AG04449 (cell line): ENCODE data around the gene RBM33.
A peak's percentile ranks its signal among the peaks of the same experiment; 100 is the strongest.

ENCODE experiments used
- CTCF ChIA-PET: fragments of 350-600 bp; formaldehyde crosslinking; extraction: SDS; loops from one replicate; lab custom pipeline; 2021; ENCODE audit warnings: antibody characterized with exemption; lab: Yijun Ruan, JAX
- POLR2A ChIA-PET: fragments of 400-600, 350-600 bp; formaldehyde crosslinking; extraction: SDS; loops from one replicate; lab custom pipeline; 2020; ENCODE audit warnings: antibody characterized with exemption, inconsistent platforms; lab: Yijun Ruan, JAX
- DNase-seq: peaks from one replicate; pipeline ENCODE4 v3.0.0-alpha.2; 2010; ENCODE audit warnings: low read depth, low spot score
- H3K4me3 ChIP-seq: 2 replicates; pipeline ENCODE4 v1.5.1; 2011; ENCODE audit warnings: low read depth, mild to moderate bottlenecking, control low read depth, low read length
- CTCF ChIP-seq: IDR thresholded peaks from one replicate; pipeline ENCODE4 v1.5.1; 2011; ENCODE audit warnings: mild to moderate bottlenecking, moderate library complexity, low read length, control low read depth, inconsistent platforms; ENCODE audit not compliant: insufficient read depth; ENCODE audit errors: missing control alignments

Gene RBM33

GRCh38 chr7:155662343-155663043 is 18.0 kb downstream of the RBM33 start:
- no peak for DNase-seq
- ChIA-PET CTCF (interaction anchor here (1.2 to 1.3 kb wide), 2 partner anchors 47 to 63 kb away, joined by 3 to 4 read pairs; no protein-coding TSS in a partner anchor), POLR2A (interaction anchor here (0.7 kb wide), 1 partner anchor 11 kb away, joined by 3 read pairs; no protein-coding TSS in a partner anchor)
- H3K4me3 ChIP-seq = no peak overlapping the region
- TF ChIP-seq CTCF = no peak

- ChIA-PET POLR2A (interaction anchor here (1.2 kb wide), 1 partner anchor 20 kb away, joined by 3 read pairs; the partner anchor contains the start of gene RBM33), CTCF (interaction anchor here (0.7 to 1.8 kb wide), 3 partner anchors 65 to 69 kb away, joined by 3 to 8 read pairs (median 3); no protein-coding TSS in a partner anchor)
- DNase-seq = no peak
- H3K4me3 ChIP-seq = no peak overlapping the region
- no peak for TF ChIP-seq CTCF
Measured at GRCh38 chr7:155663937-155664336, 19.5 kb downstream of the RBM33 start.

GRCh38 chr7:155665079-155665956 is 20.9 kb downstream of the RBM33 start:
- POLR2A ChIA-PET = interaction anchor here (0.9 to 1.3 kb wide), 2 partner anchors 13 to 21 kb away, joined by 3 to 6 read pairs; partner anchors contain the start of gene RBM33
- TF ChIP-seq CTCF = no peak
- CTCF ChIA-PET = interaction anchor here (1.0 to 1.8 kb wide), 3 partner anchors 8 to 102 kb away, joined by 3 to 8 read pairs (median 4); no protein-coding TSS in a partner anchor
- no peak for DNase-seq
- H3K4me3 ChIP-seq = no peak overlapping the region

- peak overlapping the region; percentile 24 for H3K4me3 ChIP-seq
- TF ChIP-seq CTCF = no peak
- ChIA-PET POLR2A (interaction anchor here (0.9 to 1.3 kb wide), 2 partner anchors 14 to 22 kb away, joined by 3 to 6 read pairs; partner anchors contain the start of gene RBM33), CTCF (interaction anchor here (1.0 to 1.8 kb wide), 3 partner anchors 9 to 101 kb away, joined by 3 to 8 read pairs (median 4); no protein-coding TSS in a partner anchor)
- peak; percentile 70 for DNase-seq
Measured at GRCh38 chr7:155665957-155666287, 21.5 kb downstream of the RBM33 start.

- ChIA-PET CTCF (no interaction called here), POLR2A (no interaction called here)
- no peak for TF ChIP-seq CTCF
- no peak for DNase-seq
- no peak overlapping the region for H3K4me3 ChIP-seq
Measured at GRCh38 chr7:155667241-155667829, 22.9 kb downstream of the RBM33 start.
